CD14-positive monocyte (primary cell): ENCODE results near the gene DAPK2. TPM values are rescaled to one million over a fixed set of nuclear protein-coding genes. Genes with fewer than 3 reads are reported as not detected.

ENCODE experiments used
- DNase-seq, 3 donors: peaks; one replicate each; pipeline ENCODE4 v3.0.0-alpha.2; 2011 to 2022
- H2AFZ ChIP-seq: 2 replicates; pipeline ENCODE4 v1.6.0; 2012; ENCODE audit warnings: mild to moderate bottlenecking, low read depth, low read length, inconsistent platforms; ENCODE audit not compliant: insufficient read depth, poor library complexity, severe bottlenecking
- H3K27ac ChIP-seq, 2 donors: 1 replicate in 1 of 2; 2 replicates in 1 of 2; pipeline ENCODE4 v1.5.1; 2012 to 2013; ENCODE audit warnings: low read length in 2 of 2, control low read depth in 1 of 2, inconsistent platforms in 1 of 2, low read depth in 1 of 2, mild to moderate bottlenecking in 1 of 2
- H3K27me3 ChIP-seq, 2 donors: one replicate each; pipeline versions ENCODE4 v1.6.0 to v1.6.1; 2011 to 2013; ENCODE audit warnings: low read length in 2 of 2; ENCODE audit not compliant: control insufficient read depth in 2 of 2, insufficient read depth in 2 of 2
- H3K36me3 ChIP-seq, 2 donors: replicated peaks in 1 of 2; 1 replicate in 1 of 2; 2 replicates in 1 of 2; pipeline versions ENCODE4 v1.5.1 to v1.6.1; 2012 to 2013; ENCODE audit warnings: low read length in 2 of 2, control low read depth in 1 of 2, inconsistent platforms in 1 of 2, mild to moderate bottlenecking in 1 of 2; ENCODE audit not compliant: insufficient read depth in 2 of 2, control insufficient read depth in 1 of 2
- H3K4me1 ChIP-seq, 2 donors: 1 replicate in 1 of 2; 2 replicates in 1 of 2; pipeline versions ENCODE4 v1.5.1 to v1.6.1; 2012 to 2013; ENCODE audit warnings: low read length in 2 of 2, control low read depth in 1 of 2, inconsistent platforms in 1 of 2, mild to moderate bottlenecking in 1 of 2, moderate library complexity in 1 of 2; ENCODE audit not compliant: insufficient read depth in 2 of 2, control insufficient read depth in 1 of 2
- H3K4me2 ChIP-seq: replicated peaks from 2 replicates; pipeline ENCODE3; 2012; ENCODE audit warnings: low read length, moderate library complexity, mild to moderate bottlenecking; ENCODE audit not compliant: poor library complexity, severe bottlenecking; ENCODE audit errors: extremely low read depth
- H3K4me3 ChIP-seq, 3 experiments: fragments of 200-600 bp in 1 of 3; sonication (generic) in 1 of 3; replicated peaks in 1 of 3; 1 replicate in 2 of 3; 2 replicates in 1 of 3; pipeline ENCODE4 v1.5.1; 2011 to 2013; ENCODE audit warnings: low read length in 3 of 3, mild to moderate bottlenecking in 3 of 3, control low read depth in 2 of 3, low read depth in 2 of 3, inconsistent platforms in 1 of 3, moderate library complexity in 1 of 3
- H3K79me2 ChIP-seq: 2 replicates; pipeline ENCODE4 v1.6.0; 2012; ENCODE audit warnings: mild to moderate bottlenecking, control low read depth, inconsistent platforms, low read length, moderate library complexity; ENCODE audit not compliant: insufficient read depth
- H3K9ac ChIP-seq: 2 replicates; pipeline ENCODE4 v1.6.0; 2017; ENCODE audit warnings: low read length, mild to moderate bottlenecking; ENCODE audit not compliant: insufficient read depth, poor library complexity, severe bottlenecking
- H3K9me3 ChIP-seq, 2 donors: replicated peaks in 1 of 2; 1 replicate in 1 of 2; 2 replicates in 1 of 2; pipeline versions ENCODE4 v1.5.1 to v1.6.1; 2012 to 2013; ENCODE audit warnings: low read length in 2 of 2, control low read depth in 1 of 2; ENCODE audit not compliant: control insufficient read depth in 1 of 2, insufficient read depth in 1 of 2
- H4K20me1 ChIP-seq: 2 replicates; pipeline ENCODE4 v1.6.0; 2012; ENCODE audit warnings: mild to moderate bottlenecking, low read length, control low read depth, moderate library complexity; ENCODE audit not compliant: insufficient read depth
- H3K27ac Mint-ChIP-seq, 7 donors: one replicate each; pipeline ENCODE4 v1.8.0; 2020; ENCODE audit warnings: mild to moderate bottlenecking in 7 of 7, mixed read lengths in 7 of 7, moderate library complexity in 6 of 7, inconsistent platforms in 2 of 7
- H3K27me3 Mint-ChIP-seq, 3 donors: one replicate each; pipeline ENCODE4 v1.8.0; 2021 to 2022; ENCODE audit warnings: low read depth in 3 of 3, mild to moderate bottlenecking in 3 of 3, mixed read lengths in 3 of 3, moderate library complexity in 3 of 3, inconsistent platforms in 1 of 3
- H3K36me3 Mint-ChIP-seq, 2 donors: one replicate each; pipeline ENCODE4 v1.8.0; 2020; ENCODE audit warnings: mixed read lengths in 2 of 2, inconsistent platforms in 1 of 2, mild to moderate bottlenecking in 1 of 2
- H3K4me1 Mint-ChIP-seq: one replicate; pipeline ENCODE4 v1.8.0; 2020; ENCODE audit warnings: mild to moderate bottlenecking, mixed read lengths
- H3K4me3 Mint-ChIP-seq, 2 donors: one replicate each; pipeline ENCODE4 v1.8.0; 2020; ENCODE audit warnings: mild to moderate bottlenecking in 2 of 2, mixed read lengths in 2 of 2, moderate library complexity in 1 of 2
- H3K9me3 Mint-ChIP-seq, 7 donors: one replicate each; pipeline ENCODE4 v1.8.0; 2020 to 2022; ENCODE audit warnings: mixed read lengths in 7 of 7, mild to moderate bottlenecking in 6 of 7, moderate library complexity in 6 of 7, inconsistent platforms in 2 of 7
- CTCF ChIP-seq: fragments of 200-600 bp; IDR thresholded peaks from one replicate; pipeline ENCODE4 v1.8.0; 2022; ENCODE audit warnings: antibody characterized with exemption, mild to moderate bottlenecking
- WGBS: methylation state at CpG from one replicate; pipeline ENCODE4 v1.1.5; 2013; ENCODE audit warnings: missing lambda C conversion rate; ENCODE audit not compliant: insufficient coverage; 5-methylcytosine and 5-hydroxymethylcytosine counted together
- intact Hi-C, 2 donors: fragments of 100-400 bp; cut with micrococcal nuclease; formaldehyde crosslinking; loops; one replicate each; pipeline versions ENCODE4 v1.15.0 to v1.15.1; 2023
- polyA plus RNA-seq, 3 donors: library from polyadenylated mRNA; depleted of rRNA in 1 of 3; unstranded in 2 of 3; stranded (reverse) in 1 of 3; fragments of 300-500 nt in 2 of 3; fragments of >200 nt in 1 of 3; fragmentation: Illumina TruSeq in 2 of 3; gene quantifications; 1 replicate in 2 of 3; 2 replicates in 1 of 3; pipeline ENCODE4 v1.2.3, GENCODE V29; 2012 to 2021

DAPK2 gene
- polyA plus RNA-seq, 3 donors, result 0.59 to 4.1 (median 2.1) TPM

GRCh38 chr15:63905131-63905530 lies 141.2 kb downstream of the DAPK2 start:
- Mint-ChIP-seq H3K27ac (no peak overlapping the region), H3K36me3 (no peaks in the 10 kb centered on the region), H3K9me3 (peaks cover 0 to 3% (median 0%) of the 10 kb centered on the region in 7 donors), H3K27me3 (peaks cover 0 to 5% (median 0%) of the 10 kb centered on the region in 3 donors), H3K4me3 (no peak overlapping the region), H3K4me1 (peaks cover 35% of the 10 kb centered on the region)
- intact Hi-C loops, result loop anchor here in 1 of 2 donors (10.0 kb wide), 1 partner anchor 150 kb away; no protein-coding TSS in a partner anchor
- H4K20me1 ChIP-seq, result no peaks in the 10 kb centered on the region
- TF ChIP-seq CTCF, result no peak
- no peaks in the 10 kb centered on the region for H3K79me2 ChIP-seq
- 88% methylated on average over 7 of the region's 7 CpGs for WGBS
- no peaks in the 10 kb centered on the region for H3K36me3 ChIP-seq
- no peak overlapping the region for H3K4me3 ChIP-seq
- no peak overlapping the region for H2AFZ ChIP-seq
- DNase-seq, result no peak
- no peak overlapping the region for H3K9ac ChIP-seq
- no peak overlapping the region for H3K4me2 ChIP-seq
- no peaks in the 10 kb centered on the region for H3K27me3 ChIP-seq
- H3K4me1 ChIP-seq, result peaks cover 31 to 38% of the 10 kb centered on the region in 2 donors
- no peak overlapping the region for H3K27ac ChIP-seq
- no peaks in the 10 kb centered on the region for H3K9me3 ChIP-seq

GRCh38 chr15:63904042-63904441 lies 142.2 kb downstream of the DAPK2 start:
- H3K36me3 Mint-ChIP-seq, result no peaks in the 10 kb centered on the region

More at GRCh38 chr15:63904042-63904441, 142.2 kb downstream of the DAPK2 start:
- no peak overlapping the region for H3K4me3 Mint-ChIP-seq
- Histone ChIP-seq H3K4me1 (peaks cover 42 to 46% of the 10 kb centered on the region in 2 donors), H3K36me3 (no peaks in the 10 kb centered on the region), H2AFZ (no peak overlapping the region), H3K9me3 (no peaks in the 10 kb centered on the region), H4K20me1 (no peaks in the 10 kb centered on the region), H3K27me3 (no peaks in the 10 kb centered on the region), H3K9ac (no peak overlapping the region), H3K4me3 (no peak overlapping the region), H3K79me2 (no peaks in the 10 kb centered on the region), H3K4me2 (no peak overlapping the region), H3K27ac (no peak overlapping the region)
- WGBS, result 100% methylated on average over 2 of the region's 4 CpGs
- intact Hi-C loops, result loop anchor here in 1 of 2 donors (10.0 kb wide), 1 partner anchor 149 kb away; no protein-coding TSS in a partner anchor
- no peak for TF ChIP-seq CTCF
- H3K27ac Mint-ChIP-seq, result no peak overlapping the region
- DNase-seq, result no peak
- H3K27me3 Mint-ChIP-seq, result peaks cover 0 to 5% (median 0%) of the 10 kb centered on the region in 3 donors
- peaks cover 46% of the 10 kb centered on the region for H3K4me1 Mint-ChIP-seq
- H3K9me3 Mint-ChIP-seq, result peaks cover 0 to 3% (median 0%) of the 10 kb centered on the region in 7 donors
